CD8-positive, alpha-beta memory T cell (primary cell): ENCODE results near the gene GMNN. TPM values are rescaled to one million over a fixed set of nuclear protein-coding genes. Genes with fewer than 3 reads are reported as not detected.
"Not testable (repeated sequence)": the region's sequence is repeated elsewhere in the genome, so short reads cannot be mapped to it uniquely, and the experiment has no call there.

Experiments
- CTCF ChIA-PET: fragments of 350-600 bp; sonication (Branson Sonifier 250); formaldehyde crosslinking; loops from one replicate; lab custom pipeline; 2021; ENCODE audit warnings: antibody characterized with exemption; lab: Charles Lee
- POLR2A ChIA-PET: fragments of 350-600 bp; sonication (Branson Sonifier 250); formaldehyde crosslinking; loops from one replicate; lab custom pipeline; 2021; ENCODE audit warnings: antibody characterized with exemption; lab: Charles Lee
- DNase-seq, 5 donors: peaks; one replicate each; pipeline versions ENCODE4 v3.0.0 to v3.0.0-alpha.2; 2020 to 2022; ENCODE audit warnings: mixed read lengths in 1 of 5
- H3K27ac ChIP-seq: one replicate; pipeline ENCODE4 v1.7.0; 2013; ENCODE audit warnings: low read depth, mild to moderate bottlenecking, low read length, moderate library complexity
- H3K27me3 ChIP-seq: 2 replicates; pipeline ENCODE4 v1.7.0; 2013; ENCODE audit warnings: low read length, mild to moderate bottlenecking; ENCODE audit not compliant: insufficient read depth, poor library complexity, severe bottlenecking
- H3K36me3 ChIP-seq: 2 replicates; pipeline ENCODE4 v1.7.0; 2013; ENCODE audit warnings: mild to moderate bottlenecking, low read length, moderate library complexity; ENCODE audit not compliant: insufficient read depth
- H3K4me1 ChIP-seq: 2 replicates; pipeline ENCODE4 v1.7.0; 2013; ENCODE audit warnings: mild to moderate bottlenecking, low read length, moderate library complexity; ENCODE audit not compliant: insufficient read depth
- H3K4me3 ChIP-seq: 2 replicates; pipeline ENCODE4 v1.7.0; 2013; ENCODE audit warnings: mild to moderate bottlenecking, low read length
- H3K9me3 ChIP-seq: 2 replicates; pipeline ENCODE4 v1.7.0; 2013; ENCODE audit warnings: mild to moderate bottlenecking, low read length
- H3K27ac Mint-ChIP-seq, 8 donors: one replicate each; pipeline ENCODE4 v1.8.0; 2020 to 2021; ENCODE audit warnings: mixed read lengths in 8 of 8, mild to moderate bottlenecking in 6 of 8, inconsistent platforms in 3 of 8, moderate library complexity in 3 of 8
- H3K27me3 Mint-ChIP-seq, 2 donors: one replicate each; pipeline ENCODE4 v1.8.0; 2020 to 2021; ENCODE audit warnings: mixed read lengths in 2 of 2, mild to moderate bottlenecking in 1 of 2, moderate library complexity in 1 of 2
- H3K36me3 Mint-ChIP-seq, 3 donors: one replicate each; pipeline ENCODE4 v1.8.0; 2020 to 2021; ENCODE audit warnings: mixed read lengths in 3 of 3, inconsistent platforms in 1 of 3, mild to moderate bottlenecking in 1 of 3
- H3K4me1 Mint-ChIP-seq, 3 donors: one replicate each; pipeline ENCODE4 v1.8.0; 2020 to 2021; ENCODE audit warnings: mixed read lengths in 3 of 3, inconsistent platforms in 1 of 3, mild to moderate bottlenecking in 1 of 3
- H3K4me3 Mint-ChIP-seq, 7 donors: one replicate each; pipeline ENCODE4 v1.8.0; 2020 to 2021; ENCODE audit warnings: mixed read lengths in 7 of 7, mild to moderate bottlenecking in 6 of 7, moderate library complexity in 4 of 7, inconsistent platforms in 2 of 7
- H3K9me3 Mint-ChIP-seq, 5 donors: one replicate each; pipeline ENCODE4 v1.8.0; 2020 to 2022; ENCODE audit warnings: mixed read lengths in 5 of 5, mild to moderate bottlenecking in 3 of 5, moderate library complexity in 2 of 5, inconsistent platforms in 1 of 5
- polyA plus RNA-seq: library from polyadenylated mRNA; unstranded; fragments of 300-500 nt; fragmentation: Illumina TruSeq; gene quantifications from one replicate; pipeline ENCODE4 v1.2.3, GENCODE V29; 2021
- total RNA-seq, 2 experiments: library from RNA; stranded (reverse); gene quantifications; one replicate each; pipeline ENCODE4 v1.2.3, GENCODE V29; 2021

The GMNN gene
- total and polyA plus RNA-seq, 3 experiments from 2014 or later, result 6.8 to 67.0 (median 65.8) TPM

DNA sequence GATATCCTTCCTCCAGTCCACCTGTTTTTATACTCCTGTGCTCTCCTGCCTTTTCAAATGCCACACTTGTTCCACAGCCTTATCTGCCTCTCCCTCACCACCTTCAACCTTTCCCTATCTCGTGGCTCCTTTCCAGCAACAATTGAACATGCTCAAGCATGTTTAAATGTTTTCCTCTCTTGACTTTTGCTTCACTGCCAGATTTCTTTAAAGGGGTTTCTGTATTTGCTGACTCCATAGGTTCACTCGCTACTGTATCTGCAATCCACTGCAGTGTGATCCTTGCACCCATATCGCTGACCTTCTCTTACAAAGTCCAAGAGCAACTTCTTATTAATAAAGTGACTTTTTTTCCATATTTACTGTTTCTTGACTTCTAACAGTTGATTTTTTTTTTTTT lies 11.2 kb upstream of the GMNN start:
- Mint-ChIP-seq H3K9me3 (no peaks in the 10 kb centered on the region), H3K27me3 (no peaks in the 10 kb centered on the region), H3K27ac (peak overlapping the region in 1 of 8 donors; percentile 1), H3K4me1 (peaks cover 0 to 2% (median 0%) of the 10 kb centered on the region in 3 donors), H3K4me3 (no peak overlapping the region), H3K36me3 (no peaks in the 10 kb centered on the region)
- H3K36me3 ChIP-seq, result no peaks in the 10 kb centered on the region
- ChIA-PET CTCF (no interaction called here), POLR2A (no interaction called here)
- no peak overlapping the region for H3K27ac ChIP-seq
- H3K27me3 ChIP-seq, result no peaks in the 10 kb centered on the region
- no peak for DNase-seq
- no peaks in the 10 kb centered on the region for H3K4me1 ChIP-seq
- no peaks in the 10 kb centered on the region for H3K9me3 ChIP-seq
- H3K4me3 ChIP-seq, result no peak overlapping the region

- CTCF ChIA-PET, result interaction anchor here (1.0 to 3.7 kb wide), 4 partner anchors 24 to 335 kb away, joined by 3 to 13 read pairs (median 4); no protein-coding TSS in a partner anchor
- H3K9me3 ChIP-seq, H3K27ac ChIP-seq, H3K36me3 Mint-ChIP-seq, H3K27me3 Mint-ChIP-seq, H3K4me1 ChIP-seq, H3K36me3 ChIP-seq, H3K27me3 ChIP-seq, H3K4me3 Mint-ChIP-seq, H3K9me3 Mint-ChIP-seq, H3K4me1 Mint-ChIP-seq, POLR2A ChIA-PET, H3K4me3 ChIP-seq, DNase-seq: not testable (repeated sequence)
- peak overlapping the region in 1 of 8 donors; percentile 57 for H3K27ac Mint-ChIP-seq
These were observed 9.6 kb upstream of the GMNN start for GRCh38 chr6:24764833-24765828.

DNA sequence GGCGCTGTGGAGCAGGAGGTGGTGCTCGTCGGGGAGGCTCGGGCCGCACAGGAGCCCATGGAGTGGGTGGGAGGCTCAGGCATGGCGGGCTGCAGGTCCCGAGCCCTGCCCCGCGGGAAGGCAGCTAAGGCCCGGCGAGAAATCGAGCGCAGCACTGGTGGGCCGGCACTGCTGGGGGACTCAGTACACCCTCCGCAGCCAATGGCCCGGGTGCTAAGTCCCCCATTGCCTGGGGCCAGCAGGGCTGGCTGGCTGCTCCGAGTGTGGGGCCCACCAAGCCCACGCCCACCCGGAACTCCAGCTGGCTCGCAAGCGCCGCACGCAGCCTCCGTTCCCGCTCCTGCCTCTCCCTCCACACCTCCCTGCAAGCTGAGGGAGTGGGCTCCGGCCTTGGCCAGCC lies 8.8 kb upstream of the GMNN start:
- H3K4me3 ChIP-seq, H3K4me3 Mint-ChIP-seq, H3K4me1 ChIP-seq, H3K27me3 ChIP-seq, DNase-seq, H3K27me3 Mint-ChIP-seq, H3K9me3 ChIP-seq, H3K27ac ChIP-seq, H3K36me3 ChIP-seq, H3K36me3 Mint-ChIP-seq, H3K9me3 Mint-ChIP-seq, POLR2A ChIA-PET, H3K27ac Mint-ChIP-seq, H3K4me1 Mint-ChIP-seq: not testable (repeated sequence)
- CTCF ChIA-PET, result interaction anchor here (1.3 to 3.7 kb wide), 6 partner anchors 15 to 335 kb away, joined by 4 to 13 read pairs (median 4); no protein-coding TSS in a partner anchor

- ChIA-PET POLR2A (no interaction called here), CTCF (interaction anchor here (1.2 to 3.7 kb wide), 8 partner anchors 14 to 336 kb away, joined by 3 to 13 read pairs (median 4); no protein-coding TSS in a partner anchor)
- no peak overlapping the region for H3K27ac ChIP-seq
- no peaks in the 10 kb centered on the region for H3K4me1 ChIP-seq
- H3K27me3 ChIP-seq, result no peaks in the 10 kb centered on the region
- no peaks in the 10 kb centered on the region for H3K36me3 ChIP-seq
- H3K27ac Mint-ChIP-seq, result no peak overlapping the region
- no peaks in the 10 kb centered on the region for H3K9me3 Mint-ChIP-seq
- no peaks in the 10 kb centered on the region for H3K9me3 ChIP-seq
- H3K4me1 Mint-ChIP-seq, result peaks cover 0 to 2% (median 0%) of the 10 kb centered on the region in 3 donors
- H3K36me3 Mint-ChIP-seq, result no peaks in the 10 kb centered on the region
- H3K4me3 Mint-ChIP-seq, result no peak overlapping the region
- peak in 2 of 5 donors; percentile 23 to 40 for DNase-seq
- H3K4me3 ChIP-seq, result no peak overlapping the region
- no peaks in the 10 kb centered on the region for H3K27me3 Mint-ChIP-seq
These were observed 7.9 kb upstream of the GMNN start for GRCh38 chr6:24766680-24767462.

DNA sequence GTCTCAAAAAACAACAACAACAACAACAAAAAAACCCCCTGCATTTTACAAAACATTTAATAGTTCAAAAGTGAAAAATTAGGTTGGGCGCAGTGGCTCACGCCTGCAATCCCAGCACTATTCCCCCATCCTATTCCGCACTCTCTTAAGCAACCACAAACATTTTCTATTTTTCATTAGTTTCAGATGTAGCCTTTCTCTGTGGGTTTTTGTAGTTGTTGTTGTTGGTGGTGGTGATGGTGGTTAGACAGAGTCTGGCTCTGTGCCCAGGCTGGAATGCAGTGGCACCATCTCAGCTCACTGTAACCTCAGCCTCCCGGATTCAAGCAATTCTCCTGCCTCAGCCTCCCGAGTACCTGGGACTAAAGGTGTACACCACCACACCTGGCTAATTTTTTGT lies 6.4 kb upstream of the GMNN start:
- Histone ChIP-seq H3K4me3 (no peak overlapping the region), H3K9me3 (no peaks in the 10 kb centered on the region), H3K27ac (no peak overlapping the region), H3K27me3 (no peaks in the 10 kb centered on the region), H3K4me1 (no peaks in the 10 kb centered on the region), H3K36me3 (no peaks in the 10 kb centered on the region)
- Mint-ChIP-seq H3K36me3 (no peaks in the 10 kb centered on the region), H3K27me3 (no peaks in the 10 kb centered on the region), H3K4me3 (no peak overlapping the region), H3K9me3 (no peaks in the 10 kb centered on the region), H3K27ac (no peak overlapping the region), H3K4me1 (peaks cover 0 to 2% (median 0%) of the 10 kb centered on the region in 3 donors)
- no peak for DNase-seq
- ChIA-PET CTCF (interaction anchor here (1.3 to 2.6 kb wide), 2 partner anchors 182 to 184 kb away, joined by 3 to 12 read pairs; no protein-coding TSS in a partner anchor), POLR2A (no interaction called here)

DNA sequence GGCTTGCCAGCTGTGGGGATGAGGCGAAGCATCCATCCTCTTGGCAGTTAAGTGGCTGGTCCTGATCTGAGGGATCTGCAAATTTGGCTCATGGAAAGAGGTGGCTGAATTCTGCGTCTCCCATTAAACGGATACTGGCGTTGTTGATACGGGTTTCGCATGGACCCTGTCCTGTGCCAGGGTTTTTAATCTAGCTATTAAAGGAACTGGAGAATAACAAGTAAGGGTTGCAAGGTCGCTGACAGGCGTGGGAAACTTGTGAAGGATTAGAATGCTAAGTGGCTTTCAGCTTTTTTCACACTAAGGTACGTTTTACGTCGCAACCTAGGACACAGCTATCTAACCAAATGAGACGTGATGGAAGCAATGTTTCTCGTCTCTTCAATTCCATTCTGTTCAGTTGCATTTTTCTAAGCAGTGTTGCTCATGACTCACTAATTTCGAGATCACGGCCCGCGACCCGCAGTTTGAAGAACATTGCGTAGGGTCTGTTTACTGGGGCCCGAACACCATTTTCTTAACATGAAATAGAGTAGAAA lies 852 bp downstream of the GMNN start:
- Histone ChIP-seq H3K9me3 (no peaks in the 10 kb centered on the region), H3K27me3 (no peaks in the 10 kb centered on the region), H3K4me1 (peaks cover 15% of the 10 kb centered on the region), H3K4me3 (peak overlapping the region; percentile 89), H3K27ac (peak overlapping the region; percentile 89), H3K36me3 (no peaks in the 10 kb centered on the region)
- Mint-ChIP-seq H3K27ac (peak overlapping the region; percentile 80 to 98 (median 97)), H3K9me3 (no peaks in the 10 kb centered on the region), H3K27me3 (peaks cover 0 to 3% of the 10 kb centered on the region in 2 donors), H3K36me3 (peaks cover 0 to 19% (median 0%) of the 10 kb centered on the region in 3 donors), H3K4me1 (peaks cover 28 to 41% (median 36%) of the 10 kb centered on the region in 3 donors), H3K4me3 (peak overlapping the region; percentile 99 to 100 (median 99))
- ChIA-PET CTCF (interaction anchor here (0.8 to 1.4 kb wide), 6 partner anchors 9 to 782 kb away, joined by 3 to 4 read pairs (median 3); no protein-coding TSS in a partner anchor), POLR2A (interaction anchor here (0.6 to 1.8 kb wide), 4 partner anchors 13 to 267 kb away, joined by 3 to 9 read pairs (median 6); partner anchors contain the start of genes ACOT13 and TDP2)
- peak in 1 of 5 donors; percentile 52 for DNase-seq

DNA sequence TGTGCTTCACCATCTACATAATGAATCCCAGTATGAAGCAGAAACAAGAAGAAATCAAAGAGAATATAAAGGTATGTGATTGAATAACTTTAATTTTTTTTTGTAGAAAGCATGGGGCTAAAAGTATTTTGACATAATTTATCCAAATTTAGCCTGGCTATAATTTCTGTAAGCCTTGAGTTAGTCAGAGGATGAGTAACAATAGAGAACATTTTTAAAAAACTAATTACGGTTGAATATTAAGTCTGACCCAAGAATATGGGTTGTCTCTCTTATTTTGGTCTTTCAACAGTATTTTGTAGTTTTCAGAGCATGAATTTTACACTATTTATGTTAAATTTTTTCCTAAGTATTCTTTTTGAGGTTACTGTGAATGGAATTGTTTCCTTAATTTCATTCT lies 2.5 kb downstream of the GMNN start:
- Mint-ChIP-seq H3K4me3 (peak overlapping the region in 1 of 7 donors; percentile 11), H3K36me3 (peaks cover 0 to 27% (median 4%) of the 10 kb centered on the region in 3 donors), H3K9me3 (no peaks in the 10 kb centered on the region), H3K27ac (no peak overlapping the region), H3K4me1 (peaks cover 28 to 43% (median 36%) of the 10 kb centered on the region in 3 donors), H3K27me3 (peaks cover 0 to 3% of the 10 kb centered on the region in 2 donors)
- Histone ChIP-seq H3K9me3 (no peaks in the 10 kb centered on the region), H3K27me3 (no peaks in the 10 kb centered on the region), H3K4me1 (peaks cover 15% of the 10 kb centered on the region), H3K27ac (no peak overlapping the region), H3K36me3 (peaks cover 5% of the 10 kb centered on the region), H3K4me3 (no peak overlapping the region)
- ChIA-PET POLR2A (no interaction called here), CTCF (no interaction called here)
- DNase-seq, result no peak
